Measurements from ENCODE around the gene GNAZ.
A peak's percentile ranks its signal among the peaks of the same experiment; 100 is the strongest.

The GNAZ gene

DNA sequence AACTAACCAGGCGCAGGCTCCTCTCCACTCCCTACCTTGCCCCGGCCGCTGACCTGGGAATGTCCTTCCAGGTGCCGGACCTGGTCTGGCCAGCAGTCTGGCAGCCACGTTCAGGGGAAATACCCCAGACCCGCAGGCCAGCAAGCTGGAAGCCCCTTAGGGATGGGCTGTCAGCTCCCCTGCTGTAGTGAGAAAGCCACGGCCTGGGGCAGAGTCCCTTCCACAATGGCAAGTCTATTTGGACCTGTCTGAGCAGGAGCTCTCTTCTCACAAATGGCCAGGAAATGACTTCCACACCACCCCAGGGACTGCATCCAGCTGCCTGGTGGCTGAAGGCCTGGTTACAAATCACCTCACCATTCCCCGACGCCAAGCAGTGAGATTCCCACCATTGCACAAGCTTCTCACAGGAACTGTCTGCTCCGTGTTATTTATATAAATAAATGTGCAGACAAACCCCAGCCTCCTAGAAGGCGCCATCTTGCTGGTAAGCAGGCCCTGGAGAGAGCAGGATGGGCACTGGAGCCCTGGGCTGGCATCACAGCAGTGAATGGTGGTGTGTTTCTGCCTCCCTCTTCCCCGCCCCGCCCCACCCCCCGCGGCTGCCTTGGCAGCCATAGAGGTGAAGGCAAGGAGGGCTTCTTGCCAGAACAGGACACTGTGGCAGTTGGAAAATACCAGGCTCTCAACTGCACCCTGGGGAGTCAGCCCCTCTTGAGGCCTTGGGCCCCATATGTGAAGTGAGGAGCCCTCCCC is 47.8 kb downstream of the GNAZ start:
- H3K27ac Mint-ChIP-seq: no peak overlapping the region

DNA sequence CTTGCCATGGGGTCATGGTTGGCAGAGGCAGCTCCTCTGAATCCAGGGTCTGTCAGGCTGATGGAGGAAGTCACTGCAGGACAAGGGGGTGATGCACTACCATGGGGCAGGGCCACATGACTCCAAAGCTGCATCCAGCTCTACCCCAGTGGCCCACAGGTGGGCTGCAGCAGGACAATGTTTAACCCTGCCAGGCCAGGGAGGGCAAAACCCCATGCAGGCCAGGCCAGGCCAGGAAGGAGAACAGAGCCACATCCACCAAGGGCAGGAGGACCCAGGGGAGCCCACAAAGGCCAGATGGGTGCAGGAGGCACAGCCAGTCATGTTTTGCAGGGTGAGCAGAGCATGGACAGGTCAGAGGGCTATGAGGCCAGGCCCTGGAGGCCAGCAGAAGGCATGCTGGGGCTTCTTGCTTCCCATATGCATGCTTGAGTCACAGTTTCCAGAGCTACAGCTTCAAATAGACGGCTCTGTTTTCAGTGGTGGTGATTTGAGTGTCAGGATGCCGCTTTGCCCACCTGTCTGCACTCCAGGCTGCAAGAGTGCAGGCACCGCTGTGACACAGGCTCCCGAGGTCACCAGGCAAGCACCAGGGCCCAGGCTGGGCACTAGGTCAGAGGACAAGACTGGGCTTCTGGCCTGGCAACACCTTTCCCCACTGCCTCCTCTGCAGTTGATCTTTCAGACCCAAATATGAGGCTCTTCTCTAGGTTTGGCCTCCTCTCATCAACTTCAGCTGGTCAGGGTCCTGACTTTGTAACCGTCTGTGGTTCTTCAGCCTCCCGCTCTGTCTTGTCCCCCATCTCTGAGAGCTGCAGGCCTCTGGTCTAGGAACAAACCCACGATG is 48.6 kb downstream of the GNAZ start:
- H3K4me1 Mint-ChIP-seq (ENCODE audit: low read depth): peaks cover 16% of the 10 kb centered on the region
- no peaks in the 10 kb centered on the region for H3K27me3 Mint-ChIP-seq
- no peaks in the 10 kb centered on the region for H3K9me3 Mint-ChIP-seq
- H3K36me3 Mint-ChIP-seq (ENCODE audit: low read depth): no peaks in the 10 kb centered on the region
- peak overlapping the region; percentile 45 for H3K27ac Mint-ChIP-seq
- no peak overlapping the region for H3K4me3 Mint-ChIP-seq

More for the DNA sequence above, 47.8 kb downstream of the GNAZ start:
- no peak overlapping the region for H3K4me3 Mint-ChIP-seq
- H3K9me3 Mint-ChIP-seq: no peaks in the 10 kb centered on the region
- no peaks in the 10 kb centered on the region for H3K36me3 Mint-ChIP-seq (ENCODE audit: low read depth)
- H3K4me1 Mint-ChIP-seq (ENCODE audit: low read depth): peaks cover 16% of the 10 kb centered on the region
- H3K27me3 Mint-ChIP-seq: no peaks in the 10 kb centered on the region

DNA sequence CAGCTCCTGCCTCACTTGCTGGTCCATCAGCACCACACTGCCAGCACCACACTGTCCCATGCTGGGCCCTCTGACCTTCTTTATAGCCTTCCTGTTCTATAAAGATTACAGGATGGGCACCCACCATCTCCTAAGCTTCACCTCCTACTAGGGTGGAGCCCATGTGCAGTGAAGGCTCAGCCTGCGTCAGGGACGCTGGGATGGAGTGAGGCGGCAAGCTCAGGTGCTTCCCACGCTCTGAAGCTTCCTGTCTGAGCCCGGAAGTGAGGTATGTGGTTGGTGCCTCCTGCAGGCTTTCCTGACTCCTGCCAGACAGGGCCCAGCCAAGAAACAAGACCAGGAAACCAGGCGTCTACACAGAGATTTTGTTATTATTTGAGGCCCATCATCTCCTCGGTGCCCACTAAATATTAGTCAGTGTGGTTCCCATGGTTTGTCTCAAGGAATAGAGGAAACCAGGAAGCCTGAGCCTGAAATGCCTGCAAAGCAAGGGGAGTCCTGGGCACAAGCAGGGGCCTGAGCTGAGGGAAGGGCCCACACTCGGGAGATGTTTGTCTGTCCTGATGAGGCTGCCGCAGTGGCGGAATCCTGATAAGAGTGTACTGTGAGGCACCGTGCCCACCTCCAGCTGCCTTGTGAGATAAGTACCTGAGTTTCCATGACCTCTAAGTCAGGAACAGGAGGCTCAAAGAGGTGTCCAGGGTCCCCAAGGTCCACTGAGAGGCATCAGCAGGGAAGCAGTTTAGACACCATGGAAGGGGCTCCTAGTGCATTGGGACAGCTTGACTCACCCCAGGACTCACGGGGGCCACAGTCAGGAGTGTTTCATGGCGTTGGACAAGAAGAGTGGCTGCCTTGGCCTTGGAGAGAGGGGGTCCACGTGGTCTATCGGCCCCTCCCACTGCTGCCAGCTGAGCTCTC is 49.4 kb downstream of the GNAZ start:
- Mint-ChIP-seq H3K27me3 (no peaks in the 10 kb centered on the region), H3K4me1 (ENCODE audit: low read depth) (peaks cover 16% of the 10 kb centered on the region), H3K36me3 (ENCODE audit: low read depth) (no peaks in the 10 kb centered on the region), H3K4me3 (no peak overlapping the region), H3K27ac (peak overlapping the region; percentile 77), H3K9me3 (no peaks in the 10 kb centered on the region)

- peaks cover 16% of the 10 kb centered on the region for H3K4me1 Mint-ChIP-seq (ENCODE audit: low read depth)
- no peaks in the 10 kb centered on the region for H3K9me3 Mint-ChIP-seq
- H3K36me3 Mint-ChIP-seq (ENCODE audit: low read depth): no peaks in the 10 kb centered on the region
- H3K27me3 Mint-ChIP-seq: no peaks in the 10 kb centered on the region
- H3K27ac Mint-ChIP-seq: peak overlapping the region; percentile 36
- H3K4me3 Mint-ChIP-seq: no peak overlapping the region
Measured at GRCh38 chr22:23120415-23120899, 50.1 kb downstream of the GNAZ start.

DNA sequence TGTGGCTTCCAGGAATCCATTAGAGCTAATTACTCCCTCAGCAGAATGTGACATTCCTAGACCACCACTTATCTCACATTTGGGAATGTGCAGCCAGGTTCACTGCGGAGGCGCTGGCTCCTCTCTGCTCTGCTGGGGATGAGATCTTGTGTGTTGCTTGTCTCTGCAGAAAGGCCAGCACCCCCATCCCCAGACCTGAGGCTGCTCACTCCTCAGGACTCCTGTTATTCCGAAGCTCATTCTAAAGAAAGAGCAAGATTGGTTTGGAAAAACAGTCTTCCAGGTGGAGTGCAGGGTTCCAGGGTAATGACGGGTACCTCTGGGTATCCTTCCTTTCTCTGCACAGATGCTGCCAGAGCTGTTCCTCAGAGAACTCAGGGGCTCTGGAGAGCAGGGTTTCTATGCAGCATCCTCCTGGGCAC is 50.7 kb downstream of the GNAZ start:
- H3K4me3 Mint-ChIP-seq: no peak overlapping the region
- H3K36me3 Mint-ChIP-seq (ENCODE audit: low read depth): no peaks in the 10 kb centered on the region
- peaks cover 16% of the 10 kb centered on the region for H3K4me1 Mint-ChIP-seq (ENCODE audit: low read depth)
- H3K9me3 Mint-ChIP-seq: no peaks in the 10 kb centered on the region
- H3K27me3 Mint-ChIP-seq: no peaks in the 10 kb centered on the region
- no peak overlapping the region for H3K27ac Mint-ChIP-seq

DNA sequence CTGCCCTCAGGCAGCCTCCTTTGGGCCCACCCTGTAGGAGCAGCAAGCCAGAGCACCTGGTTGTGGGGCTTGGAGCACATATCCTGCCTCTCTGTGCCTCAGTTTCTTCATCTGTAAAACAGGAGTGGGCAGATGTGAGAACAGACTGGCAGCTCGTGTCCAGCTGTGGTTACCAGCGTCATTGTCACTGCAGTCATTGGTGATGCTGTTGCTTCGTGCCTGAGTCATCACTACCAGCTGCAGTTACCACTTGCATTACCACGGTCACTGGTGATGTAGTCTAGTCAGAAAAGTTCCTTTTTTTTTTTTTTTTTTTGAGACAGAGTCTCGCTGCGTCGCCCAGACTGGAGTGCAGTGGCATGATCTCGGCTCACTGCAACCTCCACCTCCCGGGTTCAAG is 51.1 kb downstream of the GNAZ start:
- Mint-ChIP-seq H3K36me3 (ENCODE audit: low read depth) (no peaks in the 10 kb centered on the region), H3K27ac (no peak overlapping the region), H3K4me3 (no peak overlapping the region), H3K27me3 (no peaks in the 10 kb centered on the region), H3K9me3 (no peaks in the 10 kb centered on the region), H3K4me1 (ENCODE audit: low read depth) (peaks cover 16% of the 10 kb centered on the region)

- Mint-ChIP-seq H3K9me3 (no peaks in the 10 kb centered on the region), H3K27me3 (no peaks in the 10 kb centered on the region), H3K4me3 (no peak overlapping the region), H3K27ac (no peak overlapping the region), H3K36me3 (ENCODE audit: low read depth) (no peaks in the 10 kb centered on the region), H3K4me1 (ENCODE audit: low read depth) (peaks cover 16% of the 10 kb centered on the region)
Measured at GRCh38 chr22:23122216-23122957, 52.1 kb downstream of the GNAZ start.

- no peak overlapping the region for H3K4me3 Mint-ChIP-seq
- no peaks in the 10 kb centered on the region for H3K9me3 Mint-ChIP-seq
- no peaks in the 10 kb centered on the region for H3K27me3 Mint-ChIP-seq
- peaks cover 16% of the 10 kb centered on the region for H3K4me1 Mint-ChIP-seq (ENCODE audit: low read depth)
- H3K36me3 Mint-ChIP-seq (ENCODE audit: low read depth): no peaks in the 10 kb centered on the region
- no peak overlapping the region for H3K27ac Mint-ChIP-seq
Measured at GRCh38 chr22:23122992-23123803, 52.9 kb downstream of the GNAZ start.

- no peak overlapping the region for H3K27ac Mint-ChIP-seq
- no peaks in the 10 kb centered on the region for H3K9me3 Mint-ChIP-seq
- no peak overlapping the region for H3K4me3 Mint-ChIP-seq
- H3K4me1 Mint-ChIP-seq (ENCODE audit: low read depth): peaks cover 16% of the 10 kb centered on the region
- no peaks in the 10 kb centered on the region for H3K36me3 Mint-ChIP-seq (ENCODE audit: low read depth)
- H3K27me3 Mint-ChIP-seq: no peaks in the 10 kb centered on the region
Measured at GRCh38 chr22:23123804-23124254, 53.5 kb downstream of the GNAZ start.

DNA sequence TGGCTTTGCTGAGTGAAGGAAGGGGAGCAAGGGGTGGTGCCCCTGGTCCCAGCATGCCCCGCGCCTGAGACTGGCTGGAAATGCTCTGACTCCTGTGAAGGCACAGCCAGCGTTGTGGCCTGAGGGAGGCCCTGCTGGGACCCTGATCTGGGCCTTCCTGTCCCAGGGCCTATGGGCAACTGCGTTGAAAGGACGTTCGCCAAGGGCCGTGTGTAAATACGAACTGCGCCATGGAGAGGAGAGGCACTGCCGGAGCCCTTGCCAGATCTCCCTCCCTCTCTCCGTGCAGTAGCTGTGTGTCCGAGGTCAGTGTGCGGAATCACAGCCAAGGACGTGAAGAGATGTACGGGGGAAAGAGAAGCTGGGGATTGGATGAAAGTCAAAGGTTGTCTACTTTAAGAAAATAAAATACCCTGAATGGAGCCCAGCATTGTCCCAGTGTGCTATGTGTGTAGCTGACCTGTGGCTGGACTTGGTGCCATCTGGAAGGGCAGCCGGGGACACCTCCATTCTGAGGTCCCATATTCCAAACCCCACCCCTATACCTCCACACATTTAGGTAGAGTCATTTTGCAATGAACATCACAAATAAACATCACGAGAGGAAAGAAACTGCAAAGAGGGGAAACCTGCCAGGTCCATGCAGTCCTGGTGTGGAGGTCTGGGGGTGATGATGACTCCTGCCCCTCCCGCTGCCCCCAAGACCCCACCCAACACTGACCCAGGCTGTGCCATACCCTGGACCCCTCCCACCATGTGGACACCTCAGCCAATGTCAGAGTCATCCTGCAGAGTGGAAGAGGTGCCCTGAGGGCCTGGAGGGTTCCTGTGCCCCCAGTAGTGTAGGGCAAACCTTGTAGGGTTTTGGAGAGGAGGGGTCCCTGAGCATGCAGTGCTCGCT is 54.5 kb downstream of the GNAZ start:
- Mint-ChIP-seq H3K9me3 (no peaks in the 10 kb centered on the region), H3K27ac (no peak overlapping the region), H3K4me3 (no peak overlapping the region), H3K4me1 (ENCODE audit: low read depth) (peaks cover 8% of the 10 kb centered on the region), H3K27me3 (no peaks in the 10 kb centered on the region), H3K36me3 (ENCODE audit: low read depth) (no peaks in the 10 kb centered on the region)

- H3K27me3 Mint-ChIP-seq: no peaks in the 10 kb centered on the region
- H3K4me3 Mint-ChIP-seq: no peak overlapping the region
Measured at GRCh38 chr22:23125512-23126103, 55.3 kb downstream of the GNAZ start.

More at GRCh38 chr22:23125512-23126103, 55.3 kb downstream of the GNAZ start:
- Mint-ChIP-seq H3K9me3 (no peaks in the 10 kb centered on the region), H3K36me3 (ENCODE audit: low read depth) (no peaks in the 10 kb centered on the region), H3K27ac (no peak overlapping the region), H3K4me1 (ENCODE audit: low read depth) (peaks cover 2% of the 10 kb centered on the region)

Measured in stimulated activated naive CD8-positive, alpha-beta T cell treated with anti-CD3 and anti-CD28 coated beads, Interleukin-15, Interleukin-2, amounts not matched to agents 100 ng/mL and 50 ng/mL, for 24 hours (primary cell).